ENCODE results near the gene ZBTB20.

ZBTB20 gene

DNA sequence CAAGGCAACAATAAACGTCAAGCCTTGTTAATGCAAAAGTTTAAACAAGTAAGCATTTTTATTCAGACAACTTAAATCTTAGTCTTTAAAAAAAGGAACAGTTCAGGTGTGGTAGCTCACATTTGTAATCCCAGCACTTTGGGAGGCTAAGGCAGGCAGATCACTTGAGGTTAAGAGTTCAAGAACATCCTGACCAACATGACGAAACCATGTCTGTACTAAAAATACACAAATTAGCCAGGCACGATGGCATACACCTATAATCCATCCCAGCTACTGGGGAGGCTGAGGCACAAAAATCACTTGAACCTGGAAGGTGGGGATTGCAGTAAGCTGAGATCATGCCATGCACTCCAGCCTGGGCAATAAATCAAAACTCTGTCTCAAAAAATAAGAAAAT, 19.9 kb downstream of the ZBTB20 start:
- WGBS: 93% methylated on average over 2 of the region's 3 CpGs
- Histone ChIP-seq H2BK12ac (ENCODE audit: low read length in 2 of 2) (no peak overlapping the region), H3K36me3 (ENCODE audit: control insufficient read depth in 1 of 2, insufficient read depth in 2 of 2, low read depth in 1 of 2, low read length in 2 of 2) (no peaks in the 10 kb centered on the region), H3K4me1 (ENCODE audit: control insufficient read depth, insufficient read depth, low read depth, low read length) (no peaks in the 10 kb centered on the region), H3K27me3 (ENCODE audit: control insufficient read depth in 1 of 2, insufficient read depth in 1 of 2, low read length in 2 of 2) (no peaks in the 10 kb centered on the region), H3K14ac (ENCODE audit: low read length in 2 of 2) (no peak overlapping the region), H4K91ac (ENCODE audit: low read length) (no peak overlapping the region), H2AK5ac (ENCODE audit: low read length, severe bottlenecking) (no peak overlapping the region), H2BK120ac (ENCODE audit: low read depth, low read length) (no peak overlapping the region), H2BK5ac (ENCODE audit: low read depth, low read length, poor library complexity, severe bottlenecking) (no peak overlapping the region), H4K8ac (ENCODE audit: low read length) (no peak overlapping the region), H3K9ac (ENCODE audit: low read length) (no peak overlapping the region), H3K18ac (ENCODE audit: low read depth in 1 of 2, low read length in 2 of 2) (no peak overlapping the region), H2AFZ (ENCODE audit: low read depth, low read length) (no peak overlapping the region), H3K4ac (ENCODE audit: low read depth in 1 of 2, low read length in 2 of 2) (no peak overlapping the region), H3K23ac (ENCODE audit: low read length in 2 of 2) (no peak overlapping the region), H2BK15ac (ENCODE audit: low read depth, poor library complexity, severe bottlenecking) (no peak overlapping the region), H3K27ac (ENCODE audit: low read length, poor library complexity, severe bottlenecking) (no peak overlapping the region), H3K4me2 (ENCODE audit: low read length, poor library complexity, severe bottlenecking) (no peak overlapping the region), H3K9me3 (ENCODE audit: control insufficient read depth, low read length) (no peaks in the 10 kb centered on the region), H3K4me3 (ENCODE audit: insufficient read depth in 1 of 2, low read depth in 1 of 2, low read length in 2 of 2) (no peak overlapping the region), H3K79me1 (replicated peaks; ENCODE audit: low read length, poor library complexity, severe bottlenecking) (peaks cover 2% of the 10 kb centered on the region)
- no peak for DNase-seq

DNA sequence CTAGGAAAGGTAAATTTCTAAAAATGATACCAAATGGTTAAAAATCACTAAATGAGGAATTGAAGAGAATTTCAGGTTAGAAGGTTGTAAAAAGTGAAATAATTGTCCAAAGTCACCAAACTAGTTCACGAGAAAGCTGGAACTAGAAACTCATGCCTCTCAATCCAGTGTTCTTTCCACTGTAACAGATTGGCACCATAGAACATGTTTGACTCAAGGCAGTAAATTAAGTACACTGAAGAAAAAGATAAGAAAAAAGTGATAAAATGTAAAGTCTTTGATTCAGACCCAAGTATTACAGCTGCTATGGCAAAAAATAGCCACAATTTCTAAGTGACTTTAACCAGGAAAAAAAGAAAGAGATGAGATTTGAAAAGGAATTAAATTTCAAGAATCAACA, 26.5 kb downstream of the ZBTB20 start:
- Histone ChIP-seq H3K27ac (ENCODE audit: low read length, poor library complexity, severe bottlenecking) (no peak overlapping the region), H2AK5ac (ENCODE audit: low read length, severe bottlenecking) (no peak overlapping the region), H2BK120ac (ENCODE audit: low read depth, low read length) (no peak overlapping the region), H4K91ac (ENCODE audit: low read length) (no peak overlapping the region), H2BK12ac (ENCODE audit: low read length in 2 of 2) (no peak overlapping the region), H3K14ac (ENCODE audit: low read length in 2 of 2) (no peak overlapping the region), H3K27me3 (ENCODE audit: control insufficient read depth in 1 of 2, insufficient read depth in 1 of 2, low read length in 2 of 2) (no peaks in the 10 kb centered on the region), H2BK15ac (ENCODE audit: low read depth, poor library complexity, severe bottlenecking) (no peak overlapping the region), H3K4me1 (ENCODE audit: control insufficient read depth, insufficient read depth, low read depth, low read length) (no peaks in the 10 kb centered on the region), H3K9ac (ENCODE audit: low read length) (no peak overlapping the region), H3K23ac (ENCODE audit: low read length in 2 of 2) (no peak overlapping the region), H3K79me1 (replicated peaks; ENCODE audit: low read length, poor library complexity, severe bottlenecking) (peaks cover 2% of the 10 kb centered on the region), H3K9me3 (ENCODE audit: control insufficient read depth, low read length) (peaks cover 3% of the 10 kb centered on the region), H3K4ac (ENCODE audit: low read depth in 1 of 2, low read length in 2 of 2) (no peak overlapping the region), H3K18ac (ENCODE audit: low read depth in 1 of 2, low read length in 2 of 2) (no peak overlapping the region), H4K8ac (ENCODE audit: low read length) (no peak overlapping the region), H3K36me3 (ENCODE audit: control insufficient read depth in 1 of 2, insufficient read depth in 2 of 2, low read depth in 1 of 2, low read length in 2 of 2) (no peaks in the 10 kb centered on the region), H2BK5ac (ENCODE audit: low read depth, low read length, poor library complexity, severe bottlenecking) (no peak overlapping the region), H3K4me3 (ENCODE audit: insufficient read depth in 1 of 2, low read depth in 1 of 2, low read length in 2 of 2) (no peak overlapping the region), H3K4me2 (ENCODE audit: low read length, poor library complexity, severe bottlenecking) (no peak overlapping the region), H2AFZ (ENCODE audit: low read depth, low read length) (no peak overlapping the region)
- no peak for DNase-seq
- WGBS: 100% methylated on average over 1 of the region's 1 CpG

DNA sequence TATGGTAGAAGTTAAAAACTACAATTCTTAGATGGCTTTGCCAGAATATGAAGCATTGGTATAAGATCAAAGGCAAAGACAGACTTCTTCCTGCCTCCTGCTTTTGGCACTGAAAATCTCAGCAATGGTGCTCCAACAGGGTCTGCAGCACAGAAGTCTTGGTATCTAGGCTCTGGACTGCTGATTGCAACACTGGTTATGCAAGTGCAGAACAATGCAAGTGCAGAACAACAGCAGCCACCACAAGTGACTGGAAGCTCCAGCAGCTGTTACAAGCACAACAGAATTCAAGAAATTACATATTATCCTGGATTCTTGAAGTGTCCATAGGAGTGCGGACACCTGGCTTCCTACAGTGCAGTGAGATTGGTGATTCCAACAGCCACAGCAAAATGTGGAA, 33.7 kb downstream of the ZBTB20 start:
- no peak overlapping the region for H3K4me2 ChIP-seq (ENCODE audit: low read length, poor library complexity, severe bottlenecking)
- WGBS: 98% methylated on average over 1 of the region's 1 CpG
- no peak overlapping the region for H2AFZ ChIP-seq (ENCODE audit: low read depth, low read length)
- H3K36me3 ChIP-seq (ENCODE audit: control insufficient read depth in 1 of 2, insufficient read depth in 2 of 2, low read depth in 1 of 2, low read length in 2 of 2): no peaks in the 10 kb centered on the region
- H3K9ac ChIP-seq (ENCODE audit: low read length): no peak overlapping the region
- H2BK120ac ChIP-seq (ENCODE audit: low read depth, low read length): no peak overlapping the region
- H3K79me1 ChIP-seq (replicated peaks; ENCODE audit: low read length, poor library complexity, severe bottlenecking): peaks cover 2% of the 10 kb centered on the region
- H3K4ac ChIP-seq (ENCODE audit: low read depth in 1 of 2, low read length in 2 of 2): no peak overlapping the region
- H3K18ac ChIP-seq (ENCODE audit: low read depth in 1 of 2, low read length in 2 of 2): no peak overlapping the region
- H2BK15ac ChIP-seq (ENCODE audit: low read depth, poor library complexity, severe bottlenecking): no peak overlapping the region
- no peak overlapping the region for H4K8ac ChIP-seq (ENCODE audit: low read length)
- H4K91ac ChIP-seq (ENCODE audit: low read length): no peak overlapping the region
- H3K4me1 ChIP-seq (ENCODE audit: control insufficient read depth, insufficient read depth, low read depth, low read length): no peaks in the 10 kb centered on the region
- no peak overlapping the region for H3K14ac ChIP-seq (ENCODE audit: low read length in 2 of 2)
- no peak overlapping the region for H2BK12ac ChIP-seq (ENCODE audit: low read length in 2 of 2)
- no peak overlapping the region for H2AK5ac ChIP-seq (ENCODE audit: low read length, severe bottlenecking)
- H3K27ac ChIP-seq (ENCODE audit: low read length, poor library complexity, severe bottlenecking): no peak overlapping the region
- no peak overlapping the region for H3K4me3 ChIP-seq (ENCODE audit: insufficient read depth in 1 of 2, low read depth in 1 of 2, low read length in 2 of 2)
- no peak overlapping the region for H3K23ac ChIP-seq (ENCODE audit: low read length in 2 of 2)
- no peaks in the 10 kb centered on the region for H3K27me3 ChIP-seq (ENCODE audit: control insufficient read depth in 1 of 2, insufficient read depth in 1 of 2, low read length in 2 of 2)
- peaks cover 3% of the 10 kb centered on the region for H3K9me3 ChIP-seq (ENCODE audit: control insufficient read depth, low read length)
- H2BK5ac ChIP-seq (ENCODE audit: low read depth, low read length, poor library complexity, severe bottlenecking): no peak overlapping the region
- DNase-seq: peak; percentile 35

- H4K8ac ChIP-seq (ENCODE audit: low read length): no peak overlapping the region
- no peak overlapping the region for H2BK15ac ChIP-seq (ENCODE audit: low read depth, poor library complexity, severe bottlenecking)
- H2BK12ac ChIP-seq (ENCODE audit: low read length in 2 of 2): no peak overlapping the region
- H3K9ac ChIP-seq (ENCODE audit: low read length): no peak overlapping the region
- no peak overlapping the region for H2AFZ ChIP-seq (ENCODE audit: low read depth, low read length)
- no peaks in the 10 kb centered on the region for H3K9me3 ChIP-seq (ENCODE audit: control insufficient read depth, low read length)
- H2BK5ac ChIP-seq (ENCODE audit: low read depth, low read length, poor library complexity, severe bottlenecking): no peak overlapping the region
- no peaks in the 10 kb centered on the region for H3K27me3 ChIP-seq (ENCODE audit: control insufficient read depth in 1 of 2, insufficient read depth in 1 of 2, low read length in 2 of 2)
- peaks cover 0 to 8% of the 10 kb centered on the region in 2 experiments for H3K36me3 ChIP-seq (ENCODE audit: control insufficient read depth in 1 of 2, insufficient read depth in 2 of 2, low read depth in 1 of 2, low read length in 2 of 2)
- H3K79me1 ChIP-seq (replicated peaks; ENCODE audit: low read length, poor library complexity, severe bottlenecking): peaks cover 2% of the 10 kb centered on the region
- H2AK5ac ChIP-seq (ENCODE audit: low read length, severe bottlenecking): no peak overlapping the region
- H2BK120ac ChIP-seq (ENCODE audit: low read depth, low read length): no peak overlapping the region
- H3K4me3 ChIP-seq (ENCODE audit: insufficient read depth in 1 of 2, low read depth in 1 of 2, low read length in 2 of 2): no peak overlapping the region
- no peak overlapping the region for H3K4ac ChIP-seq (ENCODE audit: low read depth in 1 of 2, low read length in 2 of 2)
- H3K23ac ChIP-seq (ENCODE audit: low read length in 2 of 2): no peak overlapping the region
- H3K27ac ChIP-seq (ENCODE audit: low read length, poor library complexity, severe bottlenecking): no peak overlapping the region
- no peak overlapping the region for H3K4me2 ChIP-seq (ENCODE audit: low read length, poor library complexity, severe bottlenecking)
- no peaks in the 10 kb centered on the region for H3K4me1 ChIP-seq (ENCODE audit: control insufficient read depth, insufficient read depth, low read depth, low read length)
- WGBS: 100% methylated on average over 1 of the region's 1 CpG
- no peak overlapping the region for H3K18ac ChIP-seq (ENCODE audit: low read depth in 1 of 2, low read length in 2 of 2)
- no peak overlapping the region for H4K91ac ChIP-seq (ENCODE audit: low read length)
- no peak overlapping the region for H3K14ac ChIP-seq (ENCODE audit: low read length in 2 of 2)
- DNase-seq: no peak
These were observed 35.5 kb downstream of the ZBTB20 start for GRCh38 chr3:115111632-115112031.
